GM19238 (cell line): ENCODE measurements around the gene PRAME.
"Not testable (repeated sequence)": the region's sequence is repeated elsewhere in the genome, so short reads cannot be mapped to it uniquely, and the experiment has no call there.

Experiments used
- DNase-seq: peaks from one replicate; pipeline ENCODE4 v3.0.0; 2011; ENCODE audit warnings: low spot score; ENCODE audit not compliant: insufficient read length

PRAME gene

GRCh38 chr22:22523494-22523893 is 35.6 kb downstream of the PRAME start:
- DNase-seq, result no peak

GRCh38 chr22:22521631-22522030 is 37.4 kb downstream of the PRAME start:
- no peak for DNase-seq

GRCh38 chr22:22520667-22521602 is 38.1 kb downstream of the PRAME start:
- DNase-seq, result no peak

GRCh38 chr22:22520020-22520656 is 38.9 kb downstream of the PRAME start, which contains the start of gene ZNF280A:
ZNF280A (minus strand) TSS chr22:22520270; CDS start chr22:22515630, 4,640 bp downstream.
- no peak for DNase-seq

GRCh38 chr22:22519591-22519990 is 39.5 kb downstream of the PRAME start:
- no peak for DNase-seq

- no peak for DNase-seq
Observed at GRCh38 chr22:22516992-22517391, 42.1 kb downstream of the PRAME start.

- no peak for DNase-seq
Observed at GRCh38 chr22:22515890-22516289, 43.2 kb downstream of the PRAME start.

GRCh38 chr22:22514431-22514830 is 44.6 kb downstream of the PRAME start:
- DNase-seq, result not testable (repeated sequence)

GRCh38 chr22:22513619-22514018 is 45.4 kb downstream of the PRAME start:
- DNase-seq, result no peak

GRCh38 chr22:22512951-22513350 is 46.1 kb downstream of the PRAME start:
- DNase-seq, result no peak

GRCh38 chr22:22510833-22511232 is 48.2 kb downstream of the PRAME start:
- DNase-seq, result not testable (repeated sequence)

GRCh38 chr22:22509912-22510311 is 49.2 kb downstream of the PRAME start:
- DNase-seq, result not testable (repeated sequence)

- DNase-seq, result peak; percentile 86
Observed at GRCh38 chr22:22508274-22509176, 50.5 kb downstream of the PRAME start, which contains the start of gene ZNF280B. ZNF280B (minus strand) TSS chr22:22508742; CDS start chr22:22489398, 19,344 bp downstream.

- DNase-seq, result no peak
Observed at GRCh38 chr22:22507743-22508273, 51.3 kb downstream of the PRAME start.

- DNase-seq, result no peak
Observed at GRCh38 chr22:22506736-22507135, 52.3 kb downstream of the PRAME start.

- DNase-seq, result no peak
Observed at GRCh38 chr22:22498267-22498666, 60.8 kb downstream of the PRAME start.
